Coronary artery (tissue), 2 donors: Measurements from ENCODE around the gene RPL18A.
A peak's percentile ranks its signal among the peaks of the same experiment; 100 is the strongest.

Experiments used
- DNase-seq: peaks from one replicate; pipeline ENCODE4 v3.0.0-alpha.2; 2017; ENCODE audit warnings: low spot score
- H3K27ac ChIP-seq, 2 donors: fragments of 200-600 bp; sonication (generic); one replicate each; pipeline ENCODE4 v1.5.1; 2016 to 2019
- H3K4me3 ChIP-seq: fragments of 200-600 bp; sonication (generic); 2 replicates; pipeline ENCODE4 v1.5.1; 2016; ENCODE audit warnings: mild to moderate bottlenecking, moderate library complexity
- TF ChIP-seq, protein P1 (sequence below): fragments of 200-600 bp; sonication (generic); IDR thresholded peaks from one replicate; pipeline ENCODE4 v1.5.1; 2019; ENCODE audit warnings: antibody characterized with exemption

RPL18A gene

DNA sequence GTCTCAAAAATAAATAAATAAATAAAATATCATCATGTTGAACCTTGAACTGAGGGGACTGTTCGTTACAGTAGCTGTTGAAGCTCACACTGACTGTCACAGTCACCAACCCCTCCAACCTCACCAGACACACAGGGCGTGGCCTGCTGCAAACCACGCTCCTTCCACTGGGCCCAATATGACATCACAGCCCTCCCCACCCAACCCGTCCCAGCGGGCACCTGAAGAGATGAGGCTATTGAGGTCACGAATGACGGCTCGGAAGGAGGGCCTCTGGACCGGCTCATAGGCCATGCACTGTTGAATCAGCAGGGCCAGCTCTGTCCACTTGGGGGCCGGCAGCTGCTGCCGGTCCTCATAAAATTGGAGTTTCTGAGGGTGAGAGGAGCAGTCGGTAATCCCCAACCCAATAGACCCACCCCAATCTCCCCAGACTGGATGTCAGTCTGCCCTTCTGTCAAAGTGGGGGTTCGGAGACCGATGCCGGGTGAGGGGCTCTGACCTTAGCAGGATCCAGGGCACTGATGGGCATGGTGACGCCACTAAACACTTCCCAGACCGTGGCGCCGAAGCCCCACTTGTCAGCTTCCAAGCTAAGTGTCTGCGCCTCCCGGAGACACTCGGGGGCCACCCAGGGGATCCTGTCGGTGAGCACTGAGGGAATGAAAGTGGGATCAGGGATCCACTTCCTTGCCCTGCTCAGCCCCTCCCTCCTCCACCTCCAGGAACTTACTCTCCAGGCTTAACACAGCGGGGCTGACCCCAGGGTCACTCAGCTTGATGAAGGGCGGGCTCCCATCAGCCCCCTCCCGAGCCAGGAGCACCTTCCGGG, 25.1 kb upstream of the RPL18A start:
- no peak overlapping the region for H3K4me3 ChIP-seq
- H3K27ac ChIP-seq = no peak overlapping the region
- TF ChIP-seq, protein P1, sequence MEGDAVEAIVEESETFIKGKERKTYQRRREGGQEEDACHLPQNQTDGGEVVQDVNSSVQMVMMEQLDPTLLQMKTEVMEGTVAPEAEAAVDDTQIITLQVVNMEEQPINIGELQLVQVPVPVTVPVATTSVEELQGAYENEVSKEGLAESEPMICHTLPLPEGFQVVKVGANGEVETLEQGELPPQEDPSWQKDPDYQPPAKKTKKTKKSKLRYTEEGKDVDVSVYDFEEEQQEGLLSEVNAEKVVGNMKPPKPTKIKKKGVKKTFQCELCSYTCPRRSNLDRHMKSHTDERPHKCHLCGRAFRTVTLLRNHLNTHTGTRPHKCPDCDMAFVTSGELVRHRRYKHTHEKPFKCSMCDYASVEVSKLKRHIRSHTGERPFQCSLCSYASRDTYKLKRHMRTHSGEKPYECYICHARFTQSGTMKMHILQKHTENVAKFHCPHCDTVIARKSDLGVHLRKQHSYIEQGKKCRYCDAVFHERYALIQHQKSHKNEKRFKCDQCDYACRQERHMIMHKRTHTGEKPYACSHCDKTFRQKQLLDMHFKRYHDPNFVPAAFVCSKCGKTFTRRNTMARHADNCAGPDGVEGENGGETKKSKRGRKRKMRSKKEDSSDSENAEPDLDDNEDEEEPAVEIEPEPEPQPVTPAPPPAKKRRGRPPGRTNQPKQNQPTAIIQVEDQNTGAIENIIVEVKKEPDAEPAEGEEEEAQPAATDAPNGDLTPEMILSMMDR = no peak
- no peak for DNase-seq

DNA sequence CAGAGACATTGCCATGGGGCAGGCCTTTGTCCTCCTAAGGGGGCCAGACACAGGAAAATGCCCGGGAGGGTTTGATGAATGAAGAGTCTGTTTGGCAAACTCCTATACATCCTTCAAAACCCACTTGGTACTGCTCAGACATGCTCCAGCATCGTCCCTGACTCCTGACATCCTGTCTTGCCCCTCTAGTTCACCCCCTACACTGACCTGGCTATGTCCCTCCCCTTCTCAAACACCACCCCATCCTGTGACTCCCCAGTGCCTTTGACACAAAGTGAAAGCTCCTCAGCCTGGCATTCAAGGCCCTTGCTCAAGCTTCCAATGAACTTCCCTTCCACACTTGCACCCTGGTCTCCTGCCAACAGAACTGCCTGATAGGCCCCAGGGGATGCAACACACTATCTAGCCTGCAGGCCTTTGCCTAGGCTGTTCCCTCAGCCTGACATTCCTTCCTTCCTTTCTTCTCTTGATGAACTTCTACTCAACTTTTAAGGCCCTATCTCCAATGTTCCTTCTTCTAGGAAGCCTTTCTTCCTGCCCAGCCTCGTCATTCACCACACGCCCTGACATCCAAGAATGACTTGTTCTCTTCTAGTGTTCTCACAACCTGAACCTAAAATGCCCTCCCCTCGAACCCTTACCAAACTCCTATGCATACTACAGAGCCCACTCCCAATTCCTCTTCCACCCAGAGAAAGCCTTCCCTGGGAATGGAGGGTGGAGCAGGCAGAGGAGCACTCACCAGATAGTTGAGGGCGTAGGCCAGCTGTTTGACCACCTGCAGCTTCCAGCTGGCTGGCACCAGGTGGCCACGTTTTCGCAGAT, 24.3 kb upstream of the RPL18A start:
- no peak for DNase-seq
- TF ChIP-seq, protein P1 = no peak

DNA sequence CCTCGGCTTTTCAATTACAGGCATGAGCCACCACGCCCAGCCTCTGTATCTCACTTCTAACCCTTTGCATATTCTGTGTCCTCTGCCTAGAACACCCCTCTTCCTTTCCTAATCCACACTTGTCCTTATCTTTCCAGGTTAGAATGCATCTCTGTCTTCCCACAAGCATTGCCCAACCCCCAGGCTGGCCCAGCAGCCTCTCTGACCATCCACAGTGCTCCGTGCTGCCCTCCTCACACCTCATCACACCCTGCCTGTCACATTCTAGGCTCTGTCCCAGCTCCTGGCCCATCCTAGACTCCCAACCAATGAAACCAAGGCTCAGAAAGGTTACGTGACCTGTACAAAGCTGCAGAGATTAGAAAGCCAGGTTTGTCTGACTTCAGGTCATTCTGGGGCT, 23.2 kb upstream of the RPL18A start:
- H3K27ac ChIP-seq = no peak overlapping the region
- no peak overlapping the region for H3K4me3 ChIP-seq
- TF ChIP-seq, protein P1 = no peak
- no peak for DNase-seq

More for the DNA sequence above, 24.3 kb upstream of the RPL18A start:
- H3K4me3 ChIP-seq = no peak overlapping the region
- H3K27ac ChIP-seq = no peak overlapping the region

DNA sequence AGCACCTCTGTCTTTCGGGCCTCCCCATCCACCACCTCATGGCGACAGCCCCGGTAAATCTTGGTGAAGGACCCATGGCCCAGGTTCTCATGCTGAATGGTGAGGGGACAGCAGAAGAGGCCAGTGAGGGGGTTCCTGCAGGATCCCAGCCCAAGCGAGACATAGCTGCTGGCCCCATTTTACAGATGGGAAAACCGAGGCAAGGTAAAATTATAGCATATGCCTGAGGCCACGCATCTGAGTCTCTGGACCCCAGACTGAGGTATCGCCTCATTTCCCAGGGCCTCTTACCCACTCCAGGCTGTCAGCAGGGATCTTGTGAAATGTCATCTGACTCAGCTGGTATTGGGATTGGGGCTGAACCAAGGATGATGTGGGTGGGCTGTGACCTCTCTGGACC, 21.7 kb upstream of the RPL18A start:
- H3K27ac ChIP-seq = no peak overlapping the region
- no peak overlapping the region for H3K4me3 ChIP-seq
- DNase-seq = no peak
- TF ChIP-seq, protein P1 = no peak

DNA sequence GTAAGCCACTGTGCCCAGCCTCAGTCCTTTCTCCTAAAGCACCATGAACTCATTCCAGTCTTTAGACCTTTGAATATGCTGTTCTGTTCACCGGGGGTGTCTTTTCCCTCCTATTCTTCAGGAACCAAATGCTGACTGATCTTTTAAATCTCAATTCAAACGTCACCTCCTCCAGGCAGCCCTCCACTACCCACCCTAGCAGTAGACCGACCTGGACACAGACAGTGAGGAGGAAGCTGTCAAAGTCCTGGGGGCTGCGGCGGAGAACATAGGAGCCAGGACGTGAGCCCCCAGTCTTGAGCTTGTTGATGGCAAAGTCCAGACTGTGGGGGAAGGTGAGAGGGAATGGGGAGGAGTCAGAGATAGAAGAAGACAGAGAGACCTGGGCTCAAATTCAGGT, 19.7 kb upstream of the RPL18A start:
- TF ChIP-seq, protein P1 = no peak
- Histone ChIP-seq H3K4me3 (no peak overlapping the region), H3K27ac (no peak overlapping the region)
- no peak for DNase-seq

DNA sequence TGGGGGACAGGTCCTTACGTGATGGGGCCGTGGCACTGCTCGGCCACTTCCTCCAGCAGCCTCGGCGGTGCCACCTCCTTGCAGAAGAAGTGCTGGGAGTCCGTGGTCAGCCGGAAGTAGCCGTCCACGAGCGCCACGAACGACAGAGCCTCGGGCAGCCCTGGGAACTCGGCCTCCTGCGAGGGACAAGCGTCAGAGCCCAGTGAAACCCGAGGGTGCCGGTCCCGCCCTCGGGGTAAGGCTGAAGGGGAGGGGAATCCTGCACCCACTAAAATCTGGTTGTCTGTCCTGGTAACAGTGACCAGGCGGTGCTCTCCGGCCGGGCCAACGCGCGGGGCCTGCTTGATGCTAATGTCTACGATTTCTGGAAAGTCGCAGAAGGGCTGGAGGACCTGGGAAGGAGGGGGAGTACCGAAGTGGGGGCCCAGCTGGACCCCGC, 18.3 kb upstream of the RPL18A start:
- Histone ChIP-seq H3K4me3 (peak overlapping the region; percentile 60), H3K27ac (peak overlapping the region in 1 of 2 donors; percentile 51)
- no peak for DNase-seq
- TF ChIP-seq, protein P1 = no peak
